Stimulated activated CD4-positive, alpha-beta T cell treated with anti-CD3 and anti-CD28 coated beads, Interleukin-2, amount 100 ng/mL, for 4 hours (primary cell): ENCODE data around the gene KATNAL1.
"Not testable (repeated sequence)": the region's sequence is repeated elsewhere in the genome, so short reads cannot be mapped to it uniquely, and the experiment has no call there.

Source experiments
- DNase-seq: peaks from one replicate; pipeline ENCODE4 v3.0.0-alpha.2; 2020; ENCODE audit warnings: low read depth

KATNAL1 gene

DNA sequence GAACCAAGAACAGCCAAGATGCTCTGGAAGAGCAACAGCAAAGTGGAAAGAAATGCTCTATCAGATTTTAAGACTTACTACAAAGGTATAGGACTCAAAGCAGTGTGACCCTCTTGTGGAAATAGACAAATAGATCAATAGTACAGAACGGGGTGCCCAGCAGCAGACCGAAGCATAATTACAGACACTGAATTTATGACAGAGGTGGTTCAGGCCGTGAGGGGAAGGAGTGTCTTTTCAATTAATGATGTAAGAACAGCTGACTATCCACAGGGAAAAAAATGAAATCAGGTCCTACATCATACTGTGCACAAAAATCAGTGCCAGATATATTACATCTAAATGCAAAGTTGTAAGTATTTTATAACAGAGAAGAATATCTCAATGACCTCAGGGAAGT lies 95.6 kb downstream of the KATNAL1 start:
- DNase-seq, result no peak

DNA sequence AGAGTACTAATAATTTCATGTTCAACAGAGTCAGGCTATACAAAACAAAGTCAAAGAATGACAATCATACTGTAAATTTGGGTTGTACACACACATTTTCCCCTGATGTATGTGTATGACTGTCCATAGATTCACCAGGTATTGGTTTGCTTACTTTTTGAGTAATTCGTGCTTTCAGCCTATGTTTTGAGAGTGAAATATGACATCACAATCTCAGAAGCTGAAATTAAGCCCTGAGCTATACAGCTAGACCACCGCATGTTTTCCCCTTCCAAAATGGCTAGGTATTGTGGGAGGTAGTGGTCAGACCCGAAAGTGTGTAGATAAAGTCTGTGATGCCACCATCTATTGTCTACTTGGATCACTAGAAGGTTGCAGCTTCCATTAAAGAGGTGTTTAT lies 102.8 kb downstream of the KATNAL1 start:
- no peak for DNase-seq

DNA sequence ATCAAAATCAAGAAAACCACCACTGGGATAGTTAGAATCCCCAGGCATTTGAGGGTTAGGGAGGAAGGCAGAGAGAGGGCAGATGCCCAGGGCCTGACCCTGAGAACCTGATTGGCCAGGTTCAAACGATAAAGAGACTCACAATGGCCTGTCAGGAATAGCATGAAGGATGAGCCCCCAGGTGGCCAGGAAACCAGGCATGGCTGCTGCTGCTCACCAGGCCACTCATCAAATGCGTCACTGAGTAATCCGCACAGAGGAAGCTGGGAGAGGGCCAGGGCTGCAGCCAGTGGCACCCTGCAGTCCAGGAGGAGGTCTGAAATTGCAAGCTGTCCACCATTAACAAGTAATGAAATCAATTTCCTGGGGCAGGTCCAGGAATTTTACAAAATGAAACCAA lies 111.3 kb downstream of the KATNAL1 start:
- DNase-seq, result no peak

DNA sequence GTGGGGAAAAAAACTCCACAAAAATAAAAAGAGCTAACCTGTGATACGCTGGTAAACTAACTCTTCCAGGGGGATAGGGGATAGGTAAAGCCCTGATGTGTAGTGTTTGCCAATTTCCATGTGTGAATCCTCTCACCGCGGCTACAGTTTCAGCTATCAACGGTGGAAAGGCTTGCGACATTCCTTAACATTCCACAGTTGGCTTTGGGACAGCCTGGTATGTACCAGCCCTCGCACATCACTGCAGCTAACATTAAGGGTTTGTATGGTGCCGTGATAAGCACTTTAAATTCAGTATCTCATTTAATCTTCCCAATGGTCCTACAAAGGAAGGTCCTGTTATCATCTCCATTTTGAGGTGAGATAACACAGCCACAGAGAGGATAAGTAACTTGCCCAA lies 112.4 kb downstream of the KATNAL1 start:
- DNase-seq, result no peak

DNA sequence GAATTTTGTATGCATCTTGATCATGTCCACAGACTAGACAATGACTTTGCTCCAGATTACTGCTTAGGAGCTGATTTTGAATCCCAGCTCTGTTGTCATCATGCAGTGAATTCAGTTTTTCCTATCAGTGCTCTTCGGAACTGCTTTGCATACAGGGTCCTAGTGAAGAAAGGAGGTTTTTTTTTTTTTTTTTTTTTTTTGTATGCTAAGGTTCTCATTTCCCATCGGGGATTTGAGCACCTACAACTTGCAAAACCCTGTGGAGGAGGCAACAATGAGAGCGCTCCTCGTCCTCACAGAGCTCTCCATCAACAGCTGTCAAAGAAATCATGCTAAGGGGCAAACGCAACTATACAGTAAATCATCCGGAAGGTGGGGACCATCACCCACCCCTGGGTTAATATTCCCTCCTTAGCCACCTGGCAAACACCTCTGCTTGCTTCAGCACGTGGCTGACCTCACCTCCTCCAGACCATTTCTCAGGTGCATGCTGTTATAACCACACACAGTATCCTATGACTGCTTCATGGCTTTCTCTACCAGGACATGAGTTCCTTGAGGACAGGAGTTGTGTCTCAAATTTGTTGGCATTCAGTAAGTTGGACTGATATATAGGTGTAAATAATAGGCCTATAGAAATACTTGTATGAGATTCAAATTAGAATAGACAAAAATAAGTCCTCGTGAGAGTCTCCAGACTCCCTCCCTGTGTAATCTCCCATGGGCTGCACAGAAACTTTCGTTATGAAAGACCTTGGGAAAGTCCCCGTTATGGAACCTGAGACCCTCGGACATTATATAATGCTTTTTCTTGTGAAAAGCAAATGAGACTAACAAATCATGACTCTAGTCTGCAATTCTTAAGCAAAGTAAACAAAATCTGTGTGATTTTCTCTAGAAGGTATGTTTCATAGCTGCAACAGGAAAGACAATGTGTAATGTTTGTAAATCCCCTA lies 113.8 kb downstream of the KATNAL1 start:
- DNase-seq, result no peak

DNA sequence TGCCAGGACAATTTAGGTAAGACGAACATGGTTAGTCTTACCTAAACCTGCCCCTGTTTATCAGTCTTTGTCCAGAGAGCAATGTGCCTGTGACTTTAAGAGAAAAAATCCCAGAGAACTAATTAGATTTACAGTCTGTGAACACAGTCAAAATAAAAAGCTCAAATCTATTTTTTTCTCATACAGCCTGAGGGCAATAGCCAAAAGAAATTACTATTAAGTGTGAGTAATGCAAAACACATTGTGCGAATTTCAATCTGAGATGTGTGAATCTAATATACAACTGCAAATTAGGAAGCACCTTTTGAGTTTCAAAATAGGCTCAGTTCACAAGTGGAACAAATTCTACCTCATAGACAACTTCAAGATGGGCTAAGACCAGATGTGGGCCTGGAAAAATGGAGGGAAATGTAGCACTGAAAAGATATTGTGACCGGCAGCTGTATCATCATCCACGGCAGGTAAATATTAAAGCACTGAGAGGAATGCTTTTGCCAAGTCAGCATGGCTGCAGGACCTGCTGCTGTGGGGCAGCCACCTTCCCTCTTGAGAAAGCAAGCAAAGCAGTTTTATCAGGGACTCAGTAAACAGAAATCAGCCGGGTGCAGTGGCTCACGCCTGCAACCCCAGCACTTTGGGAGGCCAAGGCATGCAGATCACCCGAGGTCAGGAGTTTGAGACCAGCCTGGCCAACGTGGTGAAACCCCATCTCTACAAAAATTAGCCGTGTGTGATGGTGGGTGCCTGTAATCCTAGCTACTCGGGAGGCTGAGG lies 114.8 kb downstream of the KATNAL1 start:
- no peak for DNase-seq

DNA sequence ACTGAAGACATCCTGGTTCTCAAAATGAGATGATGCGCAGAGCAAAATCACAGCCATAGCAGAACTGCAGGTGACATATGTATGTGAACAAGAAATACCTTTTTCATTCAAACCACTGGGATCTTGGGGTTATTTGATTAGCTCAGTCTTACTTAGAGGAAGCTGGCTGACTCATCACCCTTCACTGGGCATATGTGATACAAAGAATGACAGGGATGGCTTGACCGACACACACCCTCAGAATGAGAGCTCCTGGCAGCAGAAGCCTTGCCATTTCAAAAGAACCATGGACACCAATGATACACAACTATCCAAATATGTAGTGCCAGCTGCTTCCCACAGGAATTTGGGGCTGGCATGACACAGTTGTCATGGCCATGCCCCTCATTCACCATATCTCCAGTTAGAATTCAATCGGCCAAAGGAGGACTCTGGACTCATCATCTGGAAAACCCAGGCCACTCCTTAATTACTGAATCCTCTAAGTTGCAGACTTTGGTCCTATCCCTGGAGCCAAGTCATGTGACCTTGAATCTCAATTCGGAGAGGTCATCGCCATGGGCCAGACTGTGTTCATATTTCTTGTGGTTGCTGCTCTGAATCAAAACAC lies 115.8 kb downstream of the KATNAL1 start:
- no peak for DNase-seq

DNA sequence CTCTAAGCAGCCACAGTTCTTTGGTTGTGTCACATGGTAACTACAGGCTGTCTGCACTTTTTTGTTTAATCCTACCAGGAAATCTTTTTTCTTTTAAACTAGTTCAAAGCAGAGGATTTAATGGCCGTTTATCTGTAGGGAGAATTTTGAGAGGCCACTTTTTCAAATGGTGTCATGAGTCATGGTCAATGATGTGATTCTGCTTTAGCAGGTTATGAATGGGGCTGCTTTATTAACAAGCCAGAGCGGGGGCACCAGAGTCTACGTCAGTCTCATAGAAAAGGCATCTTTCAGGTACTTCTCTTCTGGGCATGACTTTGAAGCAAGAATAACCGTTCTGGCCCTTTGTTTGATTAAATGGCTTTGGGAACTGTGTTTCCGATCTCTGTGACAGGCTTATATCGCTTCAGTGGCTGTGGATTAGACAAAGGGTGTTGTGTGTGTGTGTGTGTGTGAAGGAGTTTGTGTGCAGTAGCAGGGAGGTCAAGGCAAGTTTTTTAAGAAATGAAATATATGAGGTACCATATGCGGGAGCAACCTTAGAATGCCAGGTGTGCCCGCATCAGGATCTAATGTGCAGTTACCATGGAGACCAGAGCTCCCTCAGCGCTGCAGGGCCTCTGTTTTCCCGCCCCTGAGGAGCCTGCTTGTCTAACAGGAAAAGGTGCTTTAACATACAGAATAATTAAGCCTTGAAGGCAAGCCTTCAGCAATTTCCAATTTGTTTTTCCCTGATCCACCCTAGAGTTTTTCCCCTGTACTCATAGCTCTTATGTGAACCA lies 120.5 kb downstream of the KATNAL1 start:
- no peak for DNase-seq

DNA sequence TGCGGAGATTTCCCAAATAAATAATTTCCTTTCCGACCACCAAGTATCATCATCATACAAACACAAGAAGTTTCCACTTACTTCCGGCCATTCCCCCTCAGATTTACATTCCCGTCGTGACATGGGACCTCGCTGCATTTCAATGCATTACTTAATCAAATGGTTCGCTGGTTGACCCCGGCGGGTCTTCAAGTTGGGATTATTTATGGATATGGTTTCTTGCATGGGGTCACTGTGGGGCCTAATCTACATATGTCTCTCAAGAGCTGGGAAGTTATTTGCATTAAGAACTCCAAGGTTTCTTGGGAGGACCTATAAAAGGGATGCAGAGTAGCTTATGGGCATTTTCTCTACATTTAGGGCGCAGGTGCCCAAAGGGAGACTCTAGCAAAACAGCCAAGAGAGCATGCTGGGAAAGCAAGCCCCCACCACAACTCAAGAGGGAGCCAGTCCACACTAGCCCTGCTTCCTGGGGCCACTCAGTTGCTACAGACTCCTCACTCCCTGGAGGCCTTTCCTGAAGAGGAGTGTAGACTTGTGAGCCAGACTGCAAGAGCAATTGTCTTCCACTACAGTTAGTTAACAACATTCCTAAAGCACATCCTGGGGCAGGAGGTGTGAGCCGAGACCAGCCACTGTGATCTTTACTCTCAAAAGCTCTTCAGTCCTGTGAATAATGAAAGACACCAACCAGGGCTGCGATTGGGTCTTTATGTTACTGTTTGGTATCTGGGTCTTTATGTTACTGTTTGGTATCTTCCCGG lies 125.3 kb downstream of the KATNAL1 start:
- DNase-seq, result no peak

DNA sequence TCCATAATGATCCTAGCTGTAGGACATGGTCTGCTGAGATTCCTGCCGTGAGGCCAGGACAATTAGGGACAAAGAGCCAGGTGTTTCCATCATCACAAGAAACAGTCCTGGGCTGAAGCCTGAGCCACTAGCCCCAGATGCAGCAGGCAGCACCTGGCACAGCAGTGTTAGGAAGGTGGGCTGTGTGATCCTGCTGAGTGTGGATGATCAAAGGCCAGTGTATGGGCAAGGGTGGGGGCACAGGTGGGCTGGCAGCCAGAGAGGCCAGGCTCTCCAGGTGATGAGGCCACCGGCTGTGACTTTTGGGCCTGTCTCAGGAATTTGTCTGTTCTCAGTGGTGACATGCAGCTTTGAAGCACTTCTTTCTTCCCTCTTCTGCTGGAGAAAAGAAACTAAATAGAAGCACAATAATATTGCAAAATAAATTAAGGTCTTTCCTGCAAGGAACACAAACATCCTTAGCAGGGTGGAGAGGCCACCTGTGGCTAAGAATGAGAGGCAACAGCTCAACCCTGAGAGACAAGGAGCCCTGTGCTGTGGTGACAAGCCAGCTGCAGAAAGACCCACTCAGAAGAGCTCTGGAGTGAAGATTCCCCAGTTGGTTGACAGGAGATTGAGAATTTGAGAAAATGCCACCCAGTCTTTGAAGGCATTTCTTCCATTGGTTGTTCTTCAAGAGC lies 127.6 kb downstream of the KATNAL1 start:
- DNase-seq, result no peak

DNA sequence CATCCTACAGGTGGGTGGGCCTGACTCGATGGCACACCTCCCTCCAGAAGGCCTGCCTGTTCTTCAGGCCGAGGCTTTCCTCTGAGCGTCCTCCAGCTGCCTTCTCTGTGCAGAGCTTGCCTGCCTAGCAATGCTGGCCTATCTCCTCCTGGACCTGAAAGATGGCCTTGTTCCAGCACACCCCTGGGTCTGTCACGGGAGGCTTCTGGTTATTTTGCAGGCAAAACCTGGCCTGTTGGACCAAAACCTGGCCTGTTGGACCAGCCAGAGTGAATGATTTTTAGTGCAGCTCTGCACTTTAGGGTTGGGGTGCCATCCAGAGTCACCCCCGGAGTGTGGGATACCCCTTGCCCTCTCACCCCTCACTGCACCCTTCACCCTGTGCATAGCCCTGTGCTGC lies 128.4 kb downstream of the KATNAL1 start:
- DNase-seq, result no peak

DNA sequence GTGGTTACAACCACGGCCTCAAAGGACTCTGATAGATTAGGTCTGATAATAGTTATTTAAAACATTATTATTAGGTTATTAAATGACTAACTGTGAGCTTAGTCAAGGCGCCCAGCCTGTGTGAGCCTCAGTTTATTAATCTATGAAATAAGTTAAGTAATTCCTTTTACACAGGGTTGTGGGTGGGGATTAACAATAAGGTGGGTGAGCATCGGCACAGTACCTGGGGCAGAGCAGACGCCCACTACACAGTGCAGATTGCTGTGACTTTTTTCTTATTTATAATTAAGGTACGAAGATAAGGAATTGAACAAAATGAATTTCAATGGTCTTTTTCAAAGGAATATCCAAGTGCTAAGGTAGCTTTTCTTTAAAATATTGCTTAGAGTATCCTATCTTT lies 132.2 kb downstream of the KATNAL1 start:
- no peak for DNase-seq

DNA sequence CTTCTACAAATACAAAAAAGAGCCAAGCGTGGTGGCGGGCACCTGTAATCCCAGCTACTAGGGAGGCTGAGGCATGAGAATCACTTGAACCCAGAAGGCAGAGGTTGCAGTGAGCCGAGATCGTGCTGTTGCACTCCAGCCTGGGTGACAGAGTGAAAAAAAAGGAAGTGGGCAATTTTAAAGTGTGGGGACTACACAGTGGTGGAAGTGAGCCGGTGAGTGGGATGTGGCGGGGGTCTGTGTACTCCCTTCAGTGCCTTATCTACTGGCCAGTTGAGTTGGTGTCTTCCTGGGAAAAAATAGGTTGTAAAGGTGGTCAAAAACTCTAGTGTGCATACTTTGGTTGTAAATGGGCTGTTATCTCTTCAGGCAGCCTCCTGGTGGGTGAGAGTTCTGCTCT lies 133.1 kb downstream of the KATNAL1 start:
- not testable (repeated sequence) for DNase-seq

DNA sequence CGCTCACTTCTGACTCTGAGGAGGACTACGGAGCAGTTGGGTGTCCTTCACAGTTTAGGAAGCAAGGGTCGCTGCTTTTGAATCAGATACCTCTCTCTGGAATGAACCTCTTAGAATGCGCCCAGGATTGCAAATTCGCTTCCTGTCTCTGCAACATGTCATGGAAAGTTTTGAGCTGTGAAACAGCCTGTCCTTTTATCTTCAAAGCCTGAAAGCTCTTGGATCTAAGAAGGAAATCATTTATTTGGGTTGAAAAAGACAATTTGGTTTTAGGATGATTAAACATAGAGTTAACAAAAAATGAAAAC lies 134.1 kb downstream of the KATNAL1 start:
- DNase-seq, result no peak

DNA sequence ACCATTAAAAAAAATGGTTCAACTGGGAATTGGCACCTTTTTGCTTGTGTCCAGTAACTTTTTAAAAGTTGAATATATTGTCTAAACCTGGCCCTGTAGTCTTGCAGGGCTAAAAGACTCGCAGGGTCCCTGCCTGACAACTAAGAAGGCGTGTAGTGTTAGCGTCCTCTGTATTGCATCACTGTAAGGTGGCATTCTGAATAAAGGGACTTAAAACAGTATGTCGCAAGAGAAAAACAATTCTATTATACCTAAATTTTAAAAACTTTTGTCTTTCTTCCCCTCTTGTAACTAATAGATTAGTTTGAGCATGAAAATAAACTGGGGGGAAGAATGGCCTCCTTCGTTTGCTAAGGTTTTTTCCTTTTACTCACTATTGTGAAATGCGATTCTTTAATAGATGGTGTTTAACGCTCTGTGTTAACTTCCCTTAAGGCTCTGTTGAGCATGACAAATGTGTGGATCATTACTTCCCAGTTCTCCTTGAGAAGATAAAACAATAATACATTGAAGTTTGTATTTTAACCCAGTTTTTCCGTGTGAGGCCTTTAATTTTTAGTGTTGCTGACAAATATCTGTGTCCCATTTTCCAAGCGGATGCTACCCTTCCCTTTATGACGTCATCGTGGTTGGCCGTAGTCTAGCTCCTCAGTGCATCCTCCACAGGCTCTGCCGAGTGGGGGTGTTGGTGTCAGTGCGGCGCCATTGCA lies 134.6 kb downstream of the KATNAL1 start:
- no peak for DNase-seq

DNA sequence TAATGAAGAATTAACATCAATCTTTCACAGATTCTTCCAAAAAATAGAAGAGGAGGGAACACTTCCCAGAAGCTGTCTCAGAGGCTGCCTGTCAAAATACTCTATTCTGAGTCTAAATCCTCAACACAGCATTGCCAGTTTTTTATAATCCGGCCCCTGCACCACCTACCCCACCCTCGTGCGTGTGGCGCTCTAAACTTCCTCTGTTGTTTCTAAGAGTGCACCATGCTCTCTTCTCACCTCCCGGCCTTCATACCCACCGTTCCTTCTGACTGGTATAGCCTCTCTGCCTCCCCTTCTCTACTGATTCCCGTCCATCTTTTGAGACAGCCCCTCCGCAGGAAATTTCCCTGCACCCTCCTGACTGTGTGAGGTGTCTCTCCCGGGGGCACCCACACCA lies 136.8 kb downstream of the KATNAL1 start:
- no peak for DNase-seq

DNA sequence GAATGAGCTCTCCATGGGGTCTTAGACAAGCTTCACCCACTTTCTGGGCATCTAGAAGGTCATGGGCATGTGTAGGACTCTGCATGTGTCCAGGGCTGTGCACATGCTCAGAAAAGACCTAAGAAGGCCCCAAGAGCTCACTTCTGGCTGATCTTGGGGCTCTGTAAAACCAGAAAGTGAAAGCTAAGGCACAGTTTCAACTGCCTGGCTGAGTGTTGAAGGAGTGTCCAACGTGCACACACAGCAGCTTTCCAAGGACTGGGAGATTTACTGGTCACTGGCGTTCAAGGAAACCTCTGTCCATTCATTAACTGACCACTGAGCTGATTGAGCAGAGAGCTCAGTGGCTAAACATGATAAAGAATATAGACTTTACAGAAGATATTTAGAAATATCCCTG lies 137.9 kb downstream of the KATNAL1 start:
- no peak for DNase-seq

DNA sequence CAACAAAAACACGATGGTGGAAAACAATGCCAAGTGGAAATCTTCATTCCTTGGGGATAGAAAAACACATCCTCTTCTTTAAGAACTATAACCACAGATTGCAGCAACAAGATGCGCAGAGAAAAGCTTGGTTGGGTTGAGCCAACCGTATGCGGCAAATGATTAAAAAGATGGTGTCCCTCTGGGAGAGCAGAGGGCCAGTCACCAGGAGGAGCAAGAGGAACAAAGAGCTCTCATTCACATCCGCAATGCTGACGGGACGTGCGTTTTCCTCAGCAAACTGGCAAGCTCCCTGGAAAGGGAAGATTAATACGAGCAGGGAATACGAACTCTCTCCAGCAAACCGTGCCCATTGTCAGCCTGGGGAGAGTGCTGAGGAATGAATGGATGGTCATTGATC lies 141.6 kb downstream of the KATNAL1 start:
- no peak for DNase-seq

DNA sequence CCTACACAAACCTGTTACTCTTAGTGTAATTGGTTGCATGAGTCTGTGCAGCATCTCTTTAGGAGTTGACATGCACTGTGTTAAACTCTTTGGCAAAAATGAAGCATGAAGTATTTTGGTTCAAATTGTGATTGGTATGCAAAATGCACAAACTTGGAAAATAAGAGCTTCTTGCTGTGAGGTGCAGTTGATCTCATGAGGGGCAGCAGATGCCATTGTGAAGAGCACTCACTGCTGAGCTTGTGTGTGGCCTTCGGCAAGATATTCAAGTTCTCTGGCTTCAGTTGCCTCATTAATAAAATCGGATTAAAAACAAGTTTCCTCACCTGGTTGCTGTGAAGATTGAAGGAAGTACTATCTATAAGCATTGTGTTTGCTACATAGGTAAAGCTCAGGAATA lies 142.3 kb downstream of the KATNAL1 start:
- no peak for DNase-seq

DNA sequence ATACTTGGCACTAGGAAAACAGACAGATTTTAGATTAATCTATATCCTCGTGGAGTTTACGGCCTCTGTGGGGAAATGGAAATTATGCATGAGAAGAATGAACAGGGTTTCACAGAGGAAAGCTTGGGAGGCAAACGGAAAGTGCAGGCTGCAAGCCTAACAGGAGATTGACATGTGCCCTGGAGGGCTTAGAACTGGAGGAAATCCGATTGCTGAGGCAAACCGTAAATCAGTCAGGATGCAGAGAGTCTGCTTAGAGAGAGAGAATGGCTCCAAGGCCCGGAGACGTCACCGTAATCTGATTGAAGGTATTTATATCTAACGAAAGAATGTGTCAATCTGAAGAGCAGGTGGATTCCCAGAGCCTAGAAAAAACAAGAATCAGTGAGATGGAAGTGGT lies 143.2 kb downstream of the KATNAL1 start:
- DNase-seq, result no peak
